Measurements from ENCODE around the gene PDZD4.

The PDZD4 gene

DNA sequence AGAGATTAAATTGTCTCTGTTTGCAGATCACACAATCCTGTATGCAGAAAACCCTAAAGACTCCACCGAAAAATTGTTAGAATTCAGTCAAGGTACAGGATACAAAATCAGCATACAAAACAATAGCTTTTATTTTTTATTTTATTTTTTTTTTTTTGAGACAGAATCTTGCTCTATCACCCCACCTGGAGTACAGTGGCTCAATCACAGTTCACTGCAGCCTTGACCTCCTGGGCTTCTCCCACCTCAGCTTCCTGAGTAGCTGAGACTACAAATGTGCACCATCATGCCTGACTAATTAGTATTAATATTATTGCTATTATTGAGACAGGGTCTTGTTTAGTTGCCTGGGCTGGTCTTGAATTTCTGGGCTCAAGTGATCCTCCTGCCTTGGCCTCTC is 75.2 kb downstream of the PDZD4 start:
- no peak for DNase-seq (ENCODE audit: low spot score)
